Prostate gland (tissue), 2 donors: ENCODE results near the gene OVCH1. TPM values are rescaled to one million over a fixed set of nuclear protein-coding genes. Genes with fewer than 3 reads are reported as not detected.

Source experiments
- DNase-seq: peaks from one replicate; pipeline ENCODE4 v3.0.0-alpha.2; 2019; ENCODE audit warnings: low spot score
- H3K27ac ChIP-seq, 2 donors: fragments of 200-600 bp; sonication (generic); 2 replicates each; pipeline ENCODE4 v1.5.1; 2017 to 2019
- H3K27me3 ChIP-seq: fragments of 200-600 bp; sonication (generic); replicated peaks from 2 replicates; pipeline ENCODE4 v1.5.1; 2019; ENCODE audit not compliant: insufficient read depth
- H3K36me3 ChIP-seq, 2 donors: fragments of 200-600 bp; sonication (generic); 1 replicate in 1 of 2; 2 replicates in 1 of 2; pipeline versions ENCODE4 v1.5.1 to v1.8.1; 2017 to 2019
- H3K4me1 ChIP-seq: fragments of 200-600 bp; sonication (generic); replicated peaks from 2 replicates; pipeline ENCODE4 v1.5.1; 2019
- H3K4me3 ChIP-seq, 2 donors: fragments of 200-600 bp; sonication (generic); 2 replicates each; pipeline ENCODE4 v1.5.1; 2017 to 2019
- H3K9me3 ChIP-seq: fragments of 200-600 bp; sonication (generic); 2 replicates; pipeline ENCODE4 v1.5.1; 2017
- CTCF ChIP-seq, 4 experiments: fragments of 200-600 bp in 2 of 4; fragments of 450-650 bp in 2 of 4; sonication (generic) in 2 of 4; IDR thresholded peaks; 1 replicate in 3 of 4; 2 replicates in 1 of 4; pipeline ENCODE4 v1.5.1; 2016 to 2019; ENCODE audit warnings: antibody characterized with exemption in 4 of 4, mild to moderate bottlenecking in 2 of 4, moderate library complexity in 2 of 4
- POLR2A ChIP-seq: fragments of 450-650 bp; IDR thresholded peaks from one replicate; pipeline ENCODE4 v1.6.1; 2016; ENCODE audit warnings: antibody characterized with exemption, mild to moderate bottlenecking
- POLR2AphosphoS5 ChIP-seq: sonication (generic); formaldehyde crosslinking; IDR thresholded peaks from one replicate; pipeline ENCODE4 v1.6.1; 2017; ENCODE audit warnings: antibody characterized with exemption
- WGBS: methylation state at CpG from one replicate; pipeline ENCODE4 v1.1.5; 2018; 5-methylcytosine and 5-hydroxymethylcytosine counted together
- intact Hi-C: fragments of 100-400 bp; cut with DNase I; formaldehyde crosslinking; loops from one replicate; pipeline ENCODE4 v1.14.2; 2022
- total RNA-seq, 2 donors: library from RNA; depleted of rRNA; stranded (reverse); fragments of >200 nt; gene quantifications; one replicate each; pipeline ENCODE4 v1.1.0, GENCODE V29; 2016

The OVCH1 gene
- total RNA-seq, 2 donors from 2014 or later = not detected

- no peaks in the 10 kb centered on the region for H3K9me3 ChIP-seq
- intact Hi-C loops = no loop called here
- TF ChIP-seq CTCF (IDR thresholded peaks at IDR 0.05) (no peak), POLR2A (no peak), POLR2AphosphoS5 (no peak)
- no peak overlapping the region for H3K27ac ChIP-seq
- 42% methylated on average over 2 of the region's 2 CpGs for whole genome bisulfite sequencing
- H3K4me1 ChIP-seq = no peaks in the 10 kb centered on the region
- H3K27me3 ChIP-seq = no peaks in the 10 kb centered on the region
- H3K36me3 ChIP-seq = no peaks in the 10 kb centered on the region
- no peak overlapping the region for H3K4me3 ChIP-seq
- DNase-seq = no peak
Measured at GRCh38 chr12:29460082-29460481, 37.4 kb downstream of the OVCH1 start.

- H3K36me3 ChIP-seq = no peaks in the 10 kb centered on the region
- H3K27ac ChIP-seq = no peak overlapping the region
- 39% methylated on average over 1 of the region's 1 CpG for WGBS
- intact Hi-C loops = no loop called here
- no peak for TF ChIP-seq POLR2A
- no peak for TF ChIP-seq CTCF (IDR thresholded peaks at IDR 0.05)
- no peaks in the 10 kb centered on the region for H3K4me1 ChIP-seq
- no peaks in the 10 kb centered on the region for H3K9me3 ChIP-seq
- no peak for DNase-seq
- no peaks in the 10 kb centered on the region for H3K27me3 ChIP-seq
- no peak overlapping the region for H3K4me3 ChIP-seq
Measured at GRCh38 chr12:29455087-29455486, 42.4 kb downstream of the OVCH1 start.

GRCh38 chr12:29451888-29452287 lies 45.6 kb downstream of the OVCH1 start:
- no peaks in the 10 kb centered on the region for H3K4me1 ChIP-seq
- no peaks in the 10 kb centered on the region for H3K36me3 ChIP-seq
- 93% methylated on average over 2 of the region's 2 CpGs for WGBS
- no peak overlapping the region for H3K27ac ChIP-seq
- no peaks in the 10 kb centered on the region for H3K9me3 ChIP-seq
- no peak for TF ChIP-seq CTCF (IDR thresholded peaks at IDR 0.05)
- no peak for TF ChIP-seq POLR2AphosphoS5
- no peak for TF ChIP-seq POLR2A
- intact Hi-C loops = no loop called here
- H3K4me3 ChIP-seq = no peak overlapping the region
- no peak for DNase-seq
- no peaks in the 10 kb centered on the region for H3K27me3 ChIP-seq

GRCh38 chr12:29448157-29448556 lies 49.3 kb downstream of the OVCH1 start:
- Histone ChIP-seq H3K9me3 (no peaks in the 10 kb centered on the region), H3K4me1 (no peaks in the 10 kb centered on the region), H3K4me3 (no peak overlapping the region), H3K27me3 (no peaks in the 10 kb centered on the region), H3K36me3 (no peaks in the 10 kb centered on the region), H3K27ac (no peak overlapping the region)
- intact Hi-C loops = no loop called here
- TF ChIP-seq POLR2AphosphoS5 (no peak), CTCF (IDR thresholded peaks at IDR 0.05) (no peak), POLR2A (no peak)
- WGBS = 62% methylated on average over 4 of the region's 4 CpGs
- DNase-seq = no peak

- 88% methylated on average over 2 of the region's 2 CpGs for WGBS
- intact Hi-C loops = no loop called here
- Histone ChIP-seq H3K4me3 (no peak overlapping the region), H3K27me3 (no peaks in the 10 kb centered on the region), H3K4me1 (no peaks in the 10 kb centered on the region), H3K9me3 (no peaks in the 10 kb centered on the region), H3K27ac (no peak overlapping the region), H3K36me3 (no peaks in the 10 kb centered on the region)
- no peak for DNase-seq
- TF ChIP-seq POLR2AphosphoS5 = no peak
- no peak for TF ChIP-seq POLR2A
- TF ChIP-seq CTCF (IDR thresholded peaks at IDR 0.05) = no peak
Measured at GRCh38 chr12:29447285-29447975, 50.1 kb downstream of the OVCH1 start.
